ENCODE measurements around the gene DOCK10.

DNA sequence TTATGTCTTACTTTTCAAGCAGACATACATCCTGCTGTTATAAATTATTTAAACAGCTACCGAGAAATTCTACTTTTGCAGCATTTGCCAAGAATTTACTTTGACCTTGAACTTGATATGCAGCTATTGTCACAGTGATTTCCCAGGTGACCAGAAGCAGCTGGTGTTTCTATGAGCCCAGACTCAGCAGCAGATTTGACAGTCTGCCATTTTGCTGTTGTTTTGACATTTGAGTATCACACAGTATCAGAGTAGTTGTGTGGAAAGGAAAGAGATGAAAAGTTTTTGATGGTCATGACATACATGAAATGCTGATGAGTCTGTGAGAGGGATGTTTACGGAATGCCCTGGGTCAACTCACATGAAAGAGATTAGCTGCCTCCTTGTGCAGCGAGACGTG, 319.5 kb downstream of the DOCK10 start:
- TF ChIP-seq, protein P1, sequence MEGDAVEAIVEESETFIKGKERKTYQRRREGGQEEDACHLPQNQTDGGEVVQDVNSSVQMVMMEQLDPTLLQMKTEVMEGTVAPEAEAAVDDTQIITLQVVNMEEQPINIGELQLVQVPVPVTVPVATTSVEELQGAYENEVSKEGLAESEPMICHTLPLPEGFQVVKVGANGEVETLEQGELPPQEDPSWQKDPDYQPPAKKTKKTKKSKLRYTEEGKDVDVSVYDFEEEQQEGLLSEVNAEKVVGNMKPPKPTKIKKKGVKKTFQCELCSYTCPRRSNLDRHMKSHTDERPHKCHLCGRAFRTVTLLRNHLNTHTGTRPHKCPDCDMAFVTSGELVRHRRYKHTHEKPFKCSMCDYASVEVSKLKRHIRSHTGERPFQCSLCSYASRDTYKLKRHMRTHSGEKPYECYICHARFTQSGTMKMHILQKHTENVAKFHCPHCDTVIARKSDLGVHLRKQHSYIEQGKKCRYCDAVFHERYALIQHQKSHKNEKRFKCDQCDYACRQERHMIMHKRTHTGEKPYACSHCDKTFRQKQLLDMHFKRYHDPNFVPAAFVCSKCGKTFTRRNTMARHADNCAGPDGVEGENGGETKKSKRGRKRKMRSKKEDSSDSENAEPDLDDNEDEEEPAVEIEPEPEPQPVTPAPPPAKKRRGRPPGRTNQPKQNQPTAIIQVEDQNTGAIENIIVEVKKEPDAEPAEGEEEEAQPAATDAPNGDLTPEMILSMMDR (optimal IDR thresholded peaks at IDR 0.05 in 1 of 3, IDR thresholded peaks at IDR 0.05 in 1 of 3, conservative IDR thresholded peaks at IDR 0.05 in 1 of 3; ENCODE audit: extremely low read depth in 1 of 3, insufficient read depth in 2 of 3, low read length in 3 of 3), result no peak
- no peak for TF ChIP-seq EZH2 (IDR thresholded peaks at IDR 0.05; ENCODE audit: low read length)
